Vagina (tissue), 2 donors: Measurements from ENCODE around the gene FBN3. TPM values are rescaled to one million over a fixed set of nuclear protein-coding genes. Genes with fewer than 3 reads are reported as not detected.

Experiments
- DNase-seq, 2 donors: peaks; one replicate each; pipeline ENCODE4 v3.0.0-alpha.2; 2017; ENCODE audit errors: extremely low spot score in 2 of 2
- H3K27ac ChIP-seq: fragments of 200-600 bp; sonication (generic); one replicate; pipeline ENCODE4 v1.5.1; 2019
- H3K27me3 ChIP-seq: fragments of 200-600 bp; sonication (generic); one replicate; pipeline ENCODE4 v1.5.1; 2019
- H3K36me3 ChIP-seq, 2 donors: fragments of 200-600 bp; sonication (generic); one replicate each; pipeline ENCODE4 v1.5.1; 2017 to 2019
- H3K4me1 ChIP-seq: fragments of 200-600 bp; sonication (generic); one replicate; pipeline ENCODE4 v1.5.1; 2019
- H3K4me3 ChIP-seq, 2 donors: fragments of 200-600 bp; sonication (generic); 1 replicate in 1 of 2; 2 replicates in 1 of 2; pipeline ENCODE4 v1.5.1; 2016 to 2019
- H3K9me3 ChIP-seq: fragments of 200-600 bp; sonication (generic); one replicate; pipeline ENCODE4 v1.5.1; 2019
- CTCF ChIP-seq, 3 experiments: fragments of 450-650 bp in 2 of 3; fragments of 200-600 bp in 1 of 3; sonication (generic) in 1 of 3; IDR thresholded peaks; one replicate each; pipeline ENCODE4 v1.5.1; 2017 to 2019; ENCODE audit warnings: antibody characterized with exemption in 3 of 3, mild to moderate bottlenecking in 2 of 3, moderate library complexity in 2 of 3
- POLR2A ChIP-seq, 2 donors: fragments of 450-650 bp; IDR thresholded peaks; one replicate each; pipeline ENCODE4 v1.6.1; 2017; ENCODE audit warnings: antibody characterized with exemption in 2 of 2, mild to moderate bottlenecking in 2 of 2, moderate library complexity in 2 of 2
- POLR2AphosphoS5 ChIP-seq, 2 donors: sonication (generic); formaldehyde crosslinking; IDR thresholded peaks; one replicate each; pipeline ENCODE4 v1.9.0; 2017; ENCODE audit warnings: antibody characterized with exemption in 2 of 2, mild to moderate bottlenecking in 2 of 2, low read depth in 1 of 2; ENCODE audit not compliant: insufficient read depth in 1 of 2
- intact Hi-C: fragments of 100-400 bp; cut with DNase I; formaldehyde crosslinking; loops from one replicate; pipeline ENCODE4 v1.15.1; 2023
- total RNA-seq: library from RNA; depleted of rRNA; stranded (reverse); fragments of >200 nt; gene quantifications from one replicate; pipeline ENCODE4 v1.2.3, GENCODE V29; 2016

FBN3 gene
- total RNA-seq, 1 donor from 2014 or later: not detected

DNA sequence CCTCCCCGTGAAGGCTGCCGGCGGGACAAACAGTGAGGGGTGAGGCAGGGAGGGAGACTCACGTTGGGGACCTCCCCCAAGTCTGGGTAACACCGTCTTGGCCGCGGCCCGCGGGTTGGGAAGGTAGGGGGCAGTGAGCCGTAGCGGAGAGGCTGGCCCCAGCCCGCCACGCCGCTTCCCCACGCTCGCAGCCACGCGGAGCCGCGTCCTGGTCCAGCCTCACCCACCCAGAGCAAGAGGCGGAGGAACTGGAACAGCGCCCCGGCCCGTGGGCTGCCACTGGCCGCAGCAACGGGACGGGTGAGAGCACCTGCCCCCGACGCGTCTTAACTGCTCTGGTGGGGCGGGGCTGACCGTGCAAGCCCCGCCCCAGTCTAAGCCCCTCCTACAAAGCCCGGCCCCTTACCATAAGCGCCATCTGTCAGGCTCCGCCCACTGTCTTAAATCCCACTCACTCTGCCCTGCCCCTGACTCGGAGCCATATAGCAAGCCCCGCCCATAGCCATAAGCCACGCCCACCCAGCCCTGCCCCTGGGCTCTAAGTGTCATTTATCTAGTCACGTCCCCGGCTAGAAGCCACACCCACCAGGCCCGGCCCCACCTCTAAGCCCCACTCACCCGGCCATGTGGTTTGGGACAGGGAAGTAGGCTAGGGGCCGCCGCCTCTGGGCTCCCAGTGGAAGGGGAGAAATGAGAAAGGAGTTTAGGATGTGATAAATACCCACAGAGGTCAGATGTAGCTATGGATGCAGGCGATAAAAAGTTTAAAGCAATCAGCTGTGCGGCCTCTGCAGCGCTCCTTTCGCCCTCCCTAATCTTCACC, 98.9 kb downstream of the FBN3 start:
- Histone ChIP-seq H3K27ac (no peak overlapping the region), H3K4me1 (peaks cover 11% of the 10 kb centered on the region), H3K9me3 (no peaks in the 10 kb centered on the region), H3K4me3 (peak overlapping the region; percentile 13 to 16), H3K36me3 (no peaks in the 10 kb centered on the region), H3K27me3 (no peaks in the 10 kb centered on the region)
- intact Hi-C loops: no loop called here
- no peak for DNase-seq
- TF ChIP-seq POLR2A (IDR thresholded peaks at IDR 0.05) (no peak), CTCF (IDR thresholded peaks at IDR 0.05) (no peak), POLR2AphosphoS5 (IDR thresholded peaks at IDR 0.05; ENCODE audit: insufficient read depth in 1 of 2, low read depth in 1 of 2) (no peak)

DNA sequence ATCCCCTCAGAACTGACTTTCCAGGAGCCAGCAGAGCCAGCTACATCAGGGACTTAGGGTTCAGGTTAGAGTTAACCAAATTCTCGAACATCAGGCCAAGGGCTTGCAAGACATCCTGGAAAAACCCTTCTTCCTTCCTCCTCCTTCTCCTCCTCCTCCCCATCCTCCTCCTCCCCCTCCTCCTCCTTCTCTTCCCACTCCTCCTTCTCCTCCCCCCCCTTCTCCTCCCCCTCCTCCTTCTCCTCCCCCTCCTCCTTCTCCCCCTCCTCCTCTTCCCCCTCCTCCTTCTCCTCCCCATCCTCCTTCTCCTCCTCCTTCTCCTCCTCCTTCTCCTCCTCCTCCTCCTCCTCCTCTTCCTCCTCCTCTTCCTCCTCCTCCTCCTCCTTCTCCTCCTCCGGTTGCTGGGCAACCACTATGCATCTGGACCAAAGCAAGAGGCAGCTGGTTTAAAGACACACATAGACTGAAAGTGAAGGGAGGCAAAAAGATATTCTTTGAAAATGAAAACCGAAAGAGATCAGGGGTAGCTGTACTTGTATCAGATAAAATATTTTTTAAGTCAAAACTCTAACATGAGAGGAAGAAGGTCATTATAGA, 102.7 kb downstream of the FBN3 start:
- H3K4me1 ChIP-seq: peaks cover 11% of the 10 kb centered on the region
- TF ChIP-seq POLR2A (IDR thresholded peaks at IDR 0.05) (no peak), CTCF (IDR thresholded peaks at IDR 0.05) (no peak), POLR2AphosphoS5 (IDR thresholded peaks at IDR 0.05; ENCODE audit: insufficient read depth in 1 of 2, low read depth in 1 of 2) (no peak)
- no peaks in the 10 kb centered on the region for H3K36me3 ChIP-seq
- H3K27ac ChIP-seq: no peak overlapping the region
- no peak overlapping the region for H3K4me3 ChIP-seq
- intact Hi-C loops: no loop called here
- no peaks in the 10 kb centered on the region for H3K27me3 ChIP-seq
- DNase-seq: no peak
- H3K9me3 ChIP-seq: no peaks in the 10 kb centered on the region

GRCh38 chr19:8045872-8046568, 103.4 kb downstream of the FBN3 start:
- TF ChIP-seq POLR2A (IDR thresholded peaks at IDR 0.05) (no peak), POLR2AphosphoS5 (IDR thresholded peaks at IDR 0.05; ENCODE audit: insufficient read depth in 1 of 2, low read depth in 1 of 2) (no peak), CTCF (IDR thresholded peaks at IDR 0.05) (no peak)
- Histone ChIP-seq H3K36me3 (no peaks in the 10 kb centered on the region), H3K4me1 (peaks cover 11% of the 10 kb centered on the region), H3K4me3 (no peak overlapping the region), H3K27ac (no peak overlapping the region), H3K27me3 (no peaks in the 10 kb centered on the region), H3K9me3 (no peaks in the 10 kb centered on the region)
- intact Hi-C loops: no loop called here
- no peak for DNase-seq

DNA sequence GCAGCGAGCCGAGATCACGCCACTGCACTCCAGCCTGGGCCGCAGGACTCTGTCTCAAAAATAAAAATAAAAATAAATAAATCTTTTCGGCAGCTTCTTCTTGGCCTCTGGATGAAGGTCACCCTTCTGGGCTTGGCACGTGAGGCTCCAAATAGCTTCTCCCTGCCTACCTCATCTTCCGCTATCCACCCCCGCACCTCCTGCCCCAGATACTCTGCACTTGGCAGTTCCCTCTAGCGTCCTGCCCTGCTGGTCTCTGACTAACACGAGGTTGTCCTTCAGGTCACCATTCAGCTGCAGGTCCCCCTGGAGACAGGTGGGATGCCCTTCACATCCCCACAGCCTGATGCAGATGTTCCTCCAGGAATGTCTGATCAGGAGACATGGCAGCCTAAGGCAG, 105.4 kb downstream of the FBN3 start:
- H3K27me3 ChIP-seq: no peaks in the 10 kb centered on the region
- intact Hi-C loops: no loop called here

More for the DNA sequence above, 105.4 kb downstream of the FBN3 start:
- H3K4me1 ChIP-seq: no peaks in the 10 kb centered on the region
- H3K4me3 ChIP-seq: no peak overlapping the region
- no peaks in the 10 kb centered on the region for H3K36me3 ChIP-seq
- H3K9me3 ChIP-seq: no peaks in the 10 kb centered on the region
- DNase-seq: no peak
- no peak overlapping the region for H3K27ac ChIP-seq
- TF ChIP-seq POLR2AphosphoS5 (IDR thresholded peaks at IDR 0.05; ENCODE audit: insufficient read depth in 1 of 2, low read depth in 1 of 2): no peak
- TF ChIP-seq CTCF (IDR thresholded peaks at IDR 0.05): no peak
- TF ChIP-seq POLR2A (IDR thresholded peaks at IDR 0.05): no peak
